Gastrocnemius medialis (tissue), 4 donors: Measurements from ENCODE around the gene RFTN1. TPM values are rescaled to one million over a fixed set of nuclear protein-coding genes. Genes with fewer than 3 reads are reported as not detected.
A peak's percentile ranks its signal among the peaks of the same experiment; 100 is the strongest.

Experiments used
- ATAC-seq, 2 donors: fragments of 150-250 bp; one replicate each; pipeline ENCODE4 v1.9.1; 2016
- DNase-seq, 2 donors: peaks; one replicate each; pipeline ENCODE4 v3.0.0-alpha.2; 2019
- H3K27ac ChIP-seq, 4 donors: fragments of 200-600 bp; sonication (generic); 1 replicate in 1 of 4; 2 replicates in 3 of 4; pipeline ENCODE4 v1.5.1; 2016 to 2018; ENCODE audit warnings: mild to moderate bottlenecking in 2 of 4, moderate library complexity in 1 of 4
- H3K27me3 ChIP-seq, 3 donors: fragments of 200-600 bp; sonication (generic) in 2 of 3; 1 replicate in 1 of 3; 2 replicates in 2 of 3; pipeline versions ENCODE4 v1.5.1 to v1.6.0; 2016 to 2019; ENCODE audit warnings: mild to moderate bottlenecking in 1 of 3, moderate library complexity in 1 of 3
- H3K36me3 ChIP-seq, 2 donors: fragments of 200-600 bp; sonication (generic) in 1 of 2; one replicate each; pipeline ENCODE4 v1.5.1; 2017 to 2018
- H3K4me1 ChIP-seq, 2 donors: fragments of 200-600 bp; sonication (generic) in 1 of 2; one replicate each; pipeline ENCODE4 v1.5.1; 2016 to 2017; ENCODE audit warnings: mild to moderate bottlenecking in 2 of 2
- H3K4me3 ChIP-seq, 4 donors: fragments of 200-600 bp; sonication (generic) in 3 of 4; 1 replicate in 1 of 4; 2 replicates in 3 of 4; pipeline ENCODE4 v1.5.1; 2016 to 2019; ENCODE audit warnings: mild to moderate bottlenecking in 2 of 4
- H3K9me3 ChIP-seq, 3 donors: fragments of 200-600 bp; sonication (generic) in 2 of 3; 1 replicate in 1 of 3; 2 replicates in 2 of 3; pipeline ENCODE4 v1.5.1; 2016 to 2019
- CTCF ChIP-seq, 5 experiments: fragments of 450-650 bp in 3 of 5; fragments of 200-600 bp in 2 of 5; sonication (generic) in 2 of 5; IDR thresholded peaks in 4 of 5; conservative IDR thresholded peaks in 1 of 5; 1 replicate in 4 of 5; 2 replicates in 1 of 5; pipeline ENCODE4 v1.5.1; 2016 to 2019; ENCODE audit warnings: antibody characterized with exemption in 5 of 5, mild to moderate bottlenecking in 3 of 5, moderate library complexity in 3 of 5
- POLR2A ChIP-seq, 2 donors: fragments of 450-650 bp; IDR thresholded peaks; one replicate each; pipeline ENCODE4 v1.6.1; 2017; ENCODE audit warnings: antibody characterized with exemption in 2 of 2, mild to moderate bottlenecking in 2 of 2, moderate library complexity in 2 of 2
- in situ Hi-C, 4 donors: fragments of 200-750 bp; cut with MboI; loops; one replicate each; pipeline versions ENCODE4 v1.15.0 to v1.8.0; 2017; ENCODE audit warnings: low sequenced_read_pairs in 4 of 4
- intact Hi-C: fragments of 100-400 bp; cut with DNase I; formaldehyde crosslinking; loops from one replicate; pipeline ENCODE4 v1.15.1; 2023; ENCODE audit warnings: low total_unique reads
- total RNA-seq, 4 donors: library from RNA; depleted of rRNA; stranded (reverse); fragments of >200 nt; gene quantifications; one replicate each; pipeline versions ENCODE4 v1.1.0 to v1.2.3, GENCODE V29; 2016

RFTN1 gene
- total RNA-seq, 4 donors from 2014 or later = 10.7 to 22.8 (median 11.7) TPM

- intact Hi-C loops (no loop called here), in situ Hi-C loops (no loop called here)
- ATAC-seq (no peak), DNase-seq (no peak)
- H3K27ac ChIP-seq = no peak overlapping the region
- TF ChIP-seq CTCF (IDR thresholded peaks at IDR 0.05 in 4 of 5, conservative IDR thresholded peaks at IDR 0.05 in 1 of 5) (no peak), POLR2A (IDR thresholded peaks at IDR 0.05) (no peak)
- H3K9me3 ChIP-seq = no peaks in the 10 kb centered on the region
- H3K27me3 ChIP-seq = no peaks in the 10 kb centered on the region
- no peaks in the 10 kb centered on the region for H3K36me3 ChIP-seq
- H3K4me1 ChIP-seq = no peaks in the 10 kb centered on the region
- H3K4me3 ChIP-seq = no peak overlapping the region
Measured at GRCh38 chr3:16520970-16521881, 7.7 kb upstream of the RFTN1 start.

GRCh38 chr3:16520241-16520969 is 6.9 kb upstream of the RFTN1 start:
- Histone ChIP-seq H3K4me3 (no peak overlapping the region), H3K9me3 (no peaks in the 10 kb centered on the region), H3K27me3 (no peaks in the 10 kb centered on the region), H3K36me3 (no peaks in the 10 kb centered on the region), H3K4me1 (no peaks in the 10 kb centered on the region), H3K27ac (no peak overlapping the region)
- TF ChIP-seq CTCF (IDR thresholded peaks at IDR 0.05 in 4 of 5, conservative IDR thresholded peaks at IDR 0.05 in 1 of 5) = no peak
- no peak for TF ChIP-seq POLR2A (IDR thresholded peaks at IDR 0.05)
- ATAC-seq = no peak
- in situ Hi-C loops = no loop called here
- intact Hi-C loops = no loop called here
- no peak for DNase-seq

DNA sequence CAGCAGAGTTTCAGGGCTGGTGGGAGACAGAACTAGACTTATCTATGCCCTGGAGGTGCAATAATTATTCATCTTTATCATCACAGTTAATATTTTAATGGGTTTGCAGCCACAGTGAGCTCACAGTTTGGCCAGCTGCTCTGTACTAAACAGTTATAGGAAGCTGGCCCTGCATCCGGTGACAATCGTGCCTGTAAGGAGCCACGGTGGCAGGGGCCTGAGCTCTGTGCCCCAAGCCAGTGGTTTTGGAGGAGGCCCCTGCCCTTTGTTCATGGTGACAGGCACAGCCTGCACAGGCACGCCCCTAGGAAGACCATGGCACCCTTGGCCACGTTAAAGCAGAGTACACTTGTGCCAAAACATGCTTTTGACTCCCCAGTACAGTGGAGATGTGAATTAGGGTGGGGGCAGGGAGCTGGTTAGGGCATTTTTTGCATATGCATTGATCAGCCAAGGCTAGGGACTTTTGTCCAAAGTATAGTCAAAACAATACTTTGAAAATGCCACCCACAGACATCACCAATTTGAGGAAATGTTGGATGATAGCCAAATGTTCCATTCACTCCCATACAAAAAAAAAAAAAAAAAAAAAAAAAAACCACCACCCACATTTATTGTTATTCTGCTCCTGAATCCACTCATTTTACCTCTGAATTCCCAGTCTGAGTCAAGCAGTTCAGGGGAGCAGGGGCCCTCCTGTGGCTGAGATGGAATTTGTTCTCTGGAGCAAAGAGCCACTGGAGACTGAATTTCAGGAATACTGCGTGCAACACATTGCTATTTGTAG is 3.4 kb upstream of the RFTN1 start:
- in situ Hi-C loops (no loop called here), intact Hi-C loops (no loop called here)
- H3K9me3 ChIP-seq = no peaks in the 10 kb centered on the region
- peaks cover 14 to 16% of the 10 kb centered on the region in 2 donors for H3K4me1 ChIP-seq
- no peak overlapping the region for H3K4me3 ChIP-seq
- peak overlapping the region; percentile 35 to 65 (median 46) for H3K27ac ChIP-seq
- no peaks in the 10 kb centered on the region for H3K36me3 ChIP-seq
- H3K27me3 ChIP-seq = no peaks in the 10 kb centered on the region
- ATAC-seq (peak in 1 of 2 donors; percentile 30), DNase-seq (no peak)
- TF ChIP-seq POLR2A (IDR thresholded peaks at IDR 0.05) (no peak), CTCF (IDR thresholded peaks at IDR 0.05 in 4 of 5, conservative IDR thresholded peaks at IDR 0.05 in 1 of 5) (peak in 2 of 5 experiments; percentile 38 to 39)

- Histone ChIP-seq H3K27me3 (no peaks in the 10 kb centered on the region), H3K4me1 (peaks cover 24 to 25% of the 10 kb centered on the region in 2 donors), H3K9me3 (no peaks in the 10 kb centered on the region), H3K27ac (peak overlapping the region; percentile 35 to 65 (median 46)), H3K36me3 (no peaks in the 10 kb centered on the region), H3K4me3 (no peak overlapping the region)
- intact Hi-C loops (no loop called here), in situ Hi-C loops (no loop called here)
- no peak for TF ChIP-seq POLR2A (IDR thresholded peaks at IDR 0.05)
- no peak for TF ChIP-seq CTCF (IDR thresholded peaks at IDR 0.05 in 4 of 5, conservative IDR thresholded peaks at IDR 0.05 in 1 of 5)
- DNase-seq (no peak), ATAC-seq (no peak)
Measured at GRCh38 chr3:16515885-16516420, 2.5 kb upstream of the RFTN1 start.
